ENCODE data around the gene TTC23L. TPM values are rescaled to one million over a fixed set of nuclear protein-coding genes. Genes with fewer than 3 reads are reported as not detected.

Gene TTC23L, protein sequence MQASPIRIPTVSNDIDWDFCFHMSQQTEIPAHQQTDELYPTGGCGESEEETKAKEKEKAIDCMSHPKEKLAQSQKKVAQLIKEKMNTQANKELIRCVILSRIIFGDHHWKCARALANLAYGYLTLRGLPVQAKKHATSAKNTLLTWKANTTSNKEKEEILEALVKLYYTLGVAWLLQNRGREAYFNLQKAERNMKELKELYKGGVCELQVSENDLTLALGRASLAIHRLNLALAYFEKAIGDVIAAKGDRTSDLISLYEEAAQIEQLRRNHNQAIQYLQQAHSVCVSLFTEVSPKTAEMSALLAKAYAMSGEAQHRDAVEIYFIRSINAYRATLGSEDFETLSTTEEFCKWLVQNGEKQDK
- total RNA-seq: not detected in 2 replicates

- H3K27ac Mint-ChIP-seq: peak within 1 kb of the TSS; percentile 96
- peak; percentile 89 for ATAC-seq (ENCODE audit: low read depth)
- H3K9me3 Mint-ChIP-seq: no peaks in the 10 kb centered on the region
- ChIA-PET POLR2A (interaction anchor here (0.6 to 2.1 kb wide), 9 partner anchors 10 to 1398 kb away, joined by 3 to 20 read pairs (median 4); partner anchors contain the start of genes BRIX1, DNAJC21, RAD1 and TARS1), CTCF (interaction anchor here (1.0 to 1.1 kb wide), 2 partner anchors 58 to 59 kb away, joined by 3 to 5 read pairs; no protein-coding TSS in a partner anchor)
- no peak for TF ChIP-seq CTCF (IDR thresholded peaks at IDR 0.05)
- peak within 1 kb of the TSS; percentile 94 for H3K4me3 Mint-ChIP-seq
- H3K4me1 Mint-ChIP-seq: peaks cover 13% of the 10 kb centered on the region
- peaks cover 4% of the 10 kb centered on the region for H3K36me3 Mint-ChIP-seq (ENCODE audit: low read depth)
- intact Hi-C loops (cut with micrococcal nuclease): loop anchor here (1.0 to 10.0 kb wide), 10 partner anchors 76 to 1856 kb away; partner anchors contain the start of genes BRIX1, DNAJC21, RAD1 and RAI14
- DNase-seq: peak; percentile 88
- peaks cover 2% of the 10 kb centered on the region for H3K27me3 Mint-ChIP-seq
Measured at GRCh38 chr5:34838785-34839714, at the start of gene TTC23L. TTC23L (plus strand) TSS chr5:34839164; CDS start chr5:34840672, 1,508 bp downstream.

DNA sequence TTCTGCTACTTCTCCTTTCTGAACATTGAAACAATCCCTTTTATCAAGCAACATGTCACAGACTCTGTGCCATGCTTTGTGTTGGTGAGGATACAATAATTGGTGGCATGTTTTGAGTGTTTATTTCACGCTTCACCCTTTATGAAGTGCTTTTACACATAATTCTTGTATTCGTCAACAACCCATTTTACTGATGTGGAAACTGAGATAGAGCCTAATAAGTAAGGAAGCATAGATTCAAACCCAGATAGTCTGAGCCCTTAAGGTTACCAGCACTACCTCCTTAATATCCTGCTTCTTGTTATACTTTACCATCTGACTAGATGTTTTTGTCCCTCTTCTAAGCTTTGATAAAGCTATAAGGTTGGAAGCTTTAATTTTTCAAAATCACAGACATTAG is 49.3 kb upstream of the TTC23L start:
- CTCF ChIA-PET: no interaction called here
- no peaks in the 10 kb centered on the region for H3K4me1 Mint-ChIP-seq
- ATAC-seq (ENCODE audit: low read depth): no peak
- no peak for DNase-seq
- intact Hi-C loops (cut with micrococcal nuclease): no loop called here
- H3K27me3 Mint-ChIP-seq: no peaks in the 10 kb centered on the region
- POLR2A ChIA-PET: no interaction called here
- H3K27ac Mint-ChIP-seq: no peak overlapping the region
- no peak for TF ChIP-seq CTCF (IDR thresholded peaks at IDR 0.05)
- no peak overlapping the region for H3K4me3 Mint-ChIP-seq
- H3K36me3 Mint-ChIP-seq (ENCODE audit: low read depth): no peaks in the 10 kb centered on the region
- peaks cover 2% of the 10 kb centered on the region for H3K9me3 Mint-ChIP-seq

- DNase-seq: no peak
- Mint-ChIP-seq H3K4me3 (no peak overlapping the region), H3K4me1 (no peaks in the 10 kb centered on the region), H3K27ac (no peak overlapping the region), H3K27me3 (no peaks in the 10 kb centered on the region), H3K9me3 (peaks cover 2% of the 10 kb centered on the region), H3K36me3 (ENCODE audit: low read depth) (no peaks in the 10 kb centered on the region)
- intact Hi-C loops (cut with micrococcal nuclease): no loop called here
- TF ChIP-seq CTCF (IDR thresholded peaks at IDR 0.05): no peak
- ChIA-PET CTCF (no interaction called here), POLR2A (no interaction called here)
- ATAC-seq (ENCODE audit: low read depth): no peak
Measured at GRCh38 chr5:34790069-34790468, 48.9 kb upstream of the TTC23L start.

DNA sequence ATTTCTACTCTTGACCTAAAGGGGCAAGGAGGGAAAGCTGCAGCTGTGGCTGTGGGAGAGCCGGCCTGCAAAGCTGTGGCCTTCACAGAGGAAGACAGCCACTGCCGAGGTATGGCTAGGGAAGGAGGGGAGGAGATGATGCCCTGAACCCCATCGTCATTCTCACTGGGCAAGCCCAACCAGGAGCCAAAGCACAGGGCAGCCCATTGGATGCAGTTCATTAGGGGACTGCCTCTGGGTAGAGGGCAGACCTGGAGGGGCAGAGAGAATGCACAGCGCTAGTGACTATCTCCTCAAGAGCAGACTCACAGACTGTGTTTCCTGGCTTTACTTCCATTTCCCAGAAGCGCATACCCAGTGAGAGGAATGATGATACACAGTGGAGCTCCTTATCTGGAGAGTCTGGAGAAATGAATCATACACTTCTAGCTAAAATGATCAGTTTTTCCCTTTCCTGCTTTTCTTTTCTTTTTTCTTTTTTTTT is 47.2 kb upstream of the TTC23L start:
- DNase-seq (no peak), ATAC-seq (ENCODE audit: low read depth) (no peak)
- Mint-ChIP-seq H3K9me3 (no peaks in the 10 kb centered on the region), H3K27me3 (no peaks in the 10 kb centered on the region), H3K27ac (no peak overlapping the region), H3K4me3 (no peak overlapping the region), H3K4me1 (no peaks in the 10 kb centered on the region), H3K36me3 (ENCODE audit: low read depth) (no peaks in the 10 kb centered on the region)
- ChIA-PET CTCF (no interaction called here), POLR2A (no interaction called here)
- TF ChIP-seq CTCF (IDR thresholded peaks at IDR 0.05): no peak
- intact Hi-C loops (cut with micrococcal nuclease): no loop called here
